WTC11 (cell line): ENCODE results near the gene GPLD1. TPM values are rescaled to one million over a fixed set of nuclear protein-coding genes. Genes with fewer than 3 reads are reported as not detected.

Source experiments
- ATAC-seq: fragments of 200-7000 bp; cut with Tn5 transposase; 2 replicates; pipeline ENCODE4 v1.10.0; 2021; ENCODE audit warnings: mild to moderate bottlenecking, moderate library complexity
- CTCF ChIA-PET: fragments of 300-600 bp; sonication (Branson Sonifier 250); formaldehyde crosslinking; loops from one replicate; lab custom pipeline; 2021; ENCODE audit warnings: antibody characterized with exemption; lab: Charles Lee
- POLR2A ChIA-PET: fragments of 350-600 bp; sonication (Branson Sonifier 250); formaldehyde crosslinking; loops from one replicate; lab custom pipeline; 2021; ENCODE audit warnings: antibody characterized with exemption; lab: Charles Lee
- DNase-seq: peaks from one replicate; pipeline ENCODE4 v3.0.0; 2021; ENCODE audit warnings: low spot score
- H3K27ac Mint-ChIP-seq: 2 replicates; pipeline ENCODE4 v1.8.0; 2021; ENCODE audit warnings: mixed read lengths
- H3K27me3 Mint-ChIP-seq: 2 replicates; pipeline ENCODE4 v1.8.0; 2021; ENCODE audit warnings: low read depth, mild to moderate bottlenecking, moderate library complexity, mixed read lengths
- H3K36me3 Mint-ChIP-seq: 2 replicates; pipeline ENCODE4 v1.8.0; 2021; ENCODE audit warnings: mixed read lengths
- H3K4me1 Mint-ChIP-seq: 2 replicates; pipeline ENCODE4 v1.8.0; 2022; ENCODE audit warnings: mixed read lengths
- H3K4me3 Mint-ChIP-seq: 2 replicates; pipeline ENCODE4 v1.8.0; 2021; ENCODE audit warnings: mild to moderate bottlenecking, moderate library complexity, mixed read lengths
- H3K9me3 Mint-ChIP-seq: 2 replicates; pipeline ENCODE4 v1.8.0; 2021; ENCODE audit warnings: mixed read lengths
- ATF2 ChIP-seq: sonication (generic); formaldehyde crosslinking; IDR thresholded peaks from 2 replicates; pipeline ENCODE4 v1.8.1; 2022; ENCODE audit warnings: low read depth, missing genetic modification reagents, borderline replicate concordance
- CBFB ChIP-seq: sonication (generic); formaldehyde crosslinking; IDR thresholded peaks from 2 replicates; pipeline ENCODE4 v1.8.1; 2022; ENCODE audit warnings: mild to moderate bottlenecking, low read depth, missing genetic modification reagents
- E2F4 ChIP-seq: sonication (generic); formaldehyde crosslinking; IDR thresholded peaks from 2 replicates; pipeline ENCODE4 v1.8.1; 2022; ENCODE audit warnings: low read depth, mild to moderate bottlenecking, moderate library complexity, missing genetic modification reagents, borderline replicate concordance
- E2F5 ChIP-seq: sonication (generic); formaldehyde crosslinking; IDR thresholded peaks from 2 replicates; pipeline ENCODE4 v1.8.1; 2022; ENCODE audit warnings: mild to moderate bottlenecking, moderate library complexity, missing genetic modification reagents
- ERG ChIP-seq: fragments of 250-450 bp; sonication (Bioruptor Pico); IDR thresholded peaks from 2 replicates; pipeline ENCODE4 v1.8.0; 2021; ENCODE audit warnings: mild to moderate bottlenecking
- ESRRA ChIP-seq: sonication (generic); formaldehyde crosslinking; IDR thresholded peaks from 2 replicates; pipeline ENCODE4 v1.8.1; 2022; ENCODE audit warnings: mild to moderate bottlenecking, missing genetic modification reagents, borderline replicate concordance
- GRHL2 ChIP-seq: fragments of 250-450 bp; sonication (Bioruptor Pico); IDR thresholded peaks from 2 replicates; pipeline ENCODE4 v1.8.0; 2022; ENCODE audit warnings: mild to moderate bottlenecking, moderate library complexity; ENCODE audit not compliant: insufficient replicate concordance, severe bottlenecking
- GTF2I ChIP-seq: fragments of 250-450 bp; sonication (Bioruptor Pico); conservative IDR thresholded peaks from 2 replicates; pipeline ENCODE4 v1.4.0; 2021; ENCODE audit warnings: mild to moderate bottlenecking
- HMGXB4 ChIP-seq: sonication (generic); formaldehyde crosslinking; IDR thresholded peaks from 2 replicates; pipeline ENCODE4 v1.8.1; 2023; ENCODE audit warnings: mild to moderate bottlenecking, moderate library complexity, missing genetic modification reagents
- IRF2 ChIP-seq: sonication (generic); formaldehyde crosslinking; IDR thresholded peaks from 2 replicates; pipeline ENCODE4 v1.8.0; 2022; ENCODE audit warnings: low read depth, missing genetic modification reagents, borderline replicate concordance
- JUN ChIP-seq: sonication (generic); formaldehyde crosslinking; IDR thresholded peaks from 2 replicates; pipeline ENCODE4 v1.8.0; 2023; ENCODE audit warnings: mild to moderate bottlenecking, missing genetic modification reagents
- MLX ChIP-seq: sonication (generic); formaldehyde crosslinking; IDR thresholded peaks from 2 replicates; pipeline ENCODE4 v1.8.1; 2023; ENCODE audit warnings: mild to moderate bottlenecking, missing genetic modification reagents, moderate library complexity
- NFYB ChIP-seq: sonication (generic); formaldehyde crosslinking; conservative IDR thresholded peaks from 2 replicates; pipeline ENCODE4 v1.8.0; 2022; ENCODE audit warnings: low read depth, missing genetic modification reagents
- NR1H2 ChIP-seq: sonication (generic); formaldehyde crosslinking; IDR thresholded peaks from 2 replicates; pipeline ENCODE4 v1.9.0; 2021; ENCODE audit warnings: mild to moderate bottlenecking, moderate library complexity, missing genetic modification reagents
- RORB ChIP-seq: fragments of 250-450 bp; sonication (Bioruptor Pico); IDR thresholded peaks from 2 replicates; pipeline ENCODE4 v1.9.0; 2021; ENCODE audit warnings: mild to moderate bottlenecking
- SMAD3 ChIP-seq: sonication (generic); formaldehyde crosslinking; IDR thresholded peaks from 2 replicates; pipeline ENCODE4 v1.8.0; 2022; ENCODE audit warnings: missing genetic modification reagents, mild to moderate bottlenecking, borderline replicate concordance
- TEAD1 ChIP-seq: sonication (generic); formaldehyde crosslinking; IDR thresholded peaks from 2 replicates; pipeline ENCODE4 v1.8.0; 2022; ENCODE audit warnings: mild to moderate bottlenecking, missing genetic modification reagents
- TEAD4 ChIP-seq: sonication (generic); formaldehyde crosslinking; IDR thresholded peaks from 2 replicates; pipeline ENCODE4 v1.8.0; 2022; ENCODE audit warnings: mild to moderate bottlenecking, missing genetic modification reagents
- USF1 ChIP-seq: sonication (generic); formaldehyde crosslinking; IDR thresholded peaks from 2 replicates; pipeline ENCODE4 v1.8.0; 2022; ENCODE audit warnings: mild to moderate bottlenecking, missing genetic modification reagents
- ZNF121 ChIP-seq: sonication (generic); formaldehyde crosslinking; IDR thresholded peaks from 2 replicates; pipeline ENCODE4 v1.8.0; 2023; ENCODE audit warnings: missing genetic modification reagents
- ZNF317 ChIP-seq: sonication (generic); formaldehyde crosslinking; IDR thresholded peaks from 2 replicates; pipeline ENCODE4 v1.8.1; 2023; ENCODE audit warnings: low read depth, mild to moderate bottlenecking, moderate library complexity, missing genetic modification reagents, borderline replicate concordance
- ZNF671 ChIP-seq: fragments of 250-450 bp; sonication (Bioruptor Pico); IDR thresholded peaks from 2 replicates; pipeline ENCODE4 v1.8.0; 2021; ENCODE audit warnings: mild to moderate bottlenecking
- total RNA-seq: library from RNA; stranded (reverse); gene quantifications from 3 replicates; pipeline ENCODE4 v1.2.3, GENCODE V29; 2021

Gene GPLD1
- total RNA-seq, 1 experiment from 2014 or later: 8.4 TPM

- TF ChIP-seq NR1H2 (CRISPR knock-in tag) (no peak), RORB (CRISPR knock-in tag) (no peak), GTF2I (no peak), ATF2 (CRISPR knock-in tag) (no peak)
- TF ChIP-seq, all 79 proteins: peak for 0
These were observed 35.4 kb upstream of the GPLD1 start (continued) for GRCh38 chr6:24524805-24525204.

- TF ChIP-seq E2F4 (CRISPR knock-in tag): no peak
- no peak for TF ChIP-seq ESRRA
- no peak for TF ChIP-seq TEAD1 (CRISPR knock-in tag)
- no peak for TF ChIP-seq ERG (CRISPR knock-in tag)
- TF ChIP-seq SMAD3 (CRISPR knock-in tag): no peak
- no peak for TF ChIP-seq ZNF671 (CRISPR knock-in tag)
- no peak for TF ChIP-seq E2F5 (CRISPR knock-in tag)
- TF ChIP-seq NFYB (CRISPR knock-in tag): no peak
- no peak for TF ChIP-seq GRHL2 (CRISPR knock-in tag)
- no peak for TF ChIP-seq IRF2 (CRISPR knock-in tag)
- Mint-ChIP-seq H3K9me3 (no peaks in the 10 kb centered on the region), H3K36me3 (no peaks in the 10 kb centered on the region), H3K27me3 (no peaks in the 10 kb centered on the region), H3K4me3 (no peak overlapping the region), H3K27ac (no peak overlapping the region), H3K4me1 (no peaks in the 10 kb centered on the region)
- CTCF ChIA-PET: interaction anchor here (0.5 to 1.9 kb wide), 4 partner anchors 29 to 107 kb away, joined by 3 to 9 read pairs (median 4); partner anchors contain the start of gene ALDH5A1
- DNase-seq (no peak), ATAC-seq (no peak)
- POLR2A ChIA-PET: no interaction called here
These were observed 35.0 kb upstream of the GPLD1 start for GRCh38 chr6:24524329-24524728.

GRCh38 chr6:24522228-24523176 lies 33.1 kb upstream of the GPLD1 start:
- CTCF ChIA-PET: interaction anchor here (0.6 to 2.2 kb wide), 11 partner anchors 14 to 548 kb away, joined by 3 to 58 read pairs (median 4); partner anchors contain the start of gene ALDH5A1
- Mint-ChIP-seq H3K27ac (no peak overlapping the region), H3K27me3 (no peaks in the 10 kb centered on the region), H3K4me3 (no peak overlapping the region), H3K9me3 (no peaks in the 10 kb centered on the region), H3K4me1 (no peaks in the 10 kb centered on the region), H3K36me3 (no peaks in the 10 kb centered on the region)
- no peak for ATAC-seq
- DNase-seq: no peak
- POLR2A ChIA-PET: interaction anchor here (0.6 to 0.7 kb wide), 2 partner anchors 123 to 267 kb away, joined by 4 to 7 read pairs; no protein-coding TSS in a partner anchor
- TF ChIP-seq NFYB (CRISPR knock-in tag) (no peak), MLX (no peak), HMGXB4 (no peak), ZNF121 (no peak), USF1 (CRISPR knock-in tag) (no peak), CBFB (no peak), TEAD4 (no peak), ZNF317 (no peak), IRF2 (CRISPR knock-in tag) (no peak), JUN (CRISPR knock-in tag) (no peak), ERG (CRISPR knock-in tag) (no peak)
